HG02763 (cell line): ENCODE measurements around the gene ATG101.

Experiments used
- ATAC-seq: cut with Tn5 transposase; IDR thresholded peaks from one replicate; pipeline ENCODE4 v1.9.1; 2021; ENCODE audit warnings: mild to moderate bottlenecking, moderate library complexity; ENCODE audit not compliant: unreplicated experiment

Gene ATG101

DNA sequence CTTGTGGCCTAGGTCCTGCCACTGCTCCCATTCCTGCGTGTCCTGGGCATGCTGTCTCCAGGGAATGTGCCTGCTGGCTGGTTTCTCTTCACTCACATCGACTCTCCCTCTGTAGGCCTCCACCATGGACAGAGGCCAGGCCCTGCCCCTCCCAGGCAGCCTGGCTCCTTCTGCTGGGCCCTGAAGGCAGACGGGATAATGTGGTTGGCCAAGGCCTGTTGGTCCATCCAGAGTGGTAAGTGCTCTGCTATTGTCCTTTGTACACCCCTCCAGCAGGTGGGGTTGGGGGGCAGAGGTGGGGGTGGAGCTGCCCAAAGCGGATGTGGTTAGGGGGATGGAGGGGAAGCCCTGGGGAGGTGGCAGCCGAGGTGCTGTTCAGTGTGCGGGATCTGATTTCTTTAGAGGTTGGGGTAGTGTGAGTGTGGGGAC, 28.1 kb upstream of the ATG101 start:
- no peak for ATAC-seq

DNA sequence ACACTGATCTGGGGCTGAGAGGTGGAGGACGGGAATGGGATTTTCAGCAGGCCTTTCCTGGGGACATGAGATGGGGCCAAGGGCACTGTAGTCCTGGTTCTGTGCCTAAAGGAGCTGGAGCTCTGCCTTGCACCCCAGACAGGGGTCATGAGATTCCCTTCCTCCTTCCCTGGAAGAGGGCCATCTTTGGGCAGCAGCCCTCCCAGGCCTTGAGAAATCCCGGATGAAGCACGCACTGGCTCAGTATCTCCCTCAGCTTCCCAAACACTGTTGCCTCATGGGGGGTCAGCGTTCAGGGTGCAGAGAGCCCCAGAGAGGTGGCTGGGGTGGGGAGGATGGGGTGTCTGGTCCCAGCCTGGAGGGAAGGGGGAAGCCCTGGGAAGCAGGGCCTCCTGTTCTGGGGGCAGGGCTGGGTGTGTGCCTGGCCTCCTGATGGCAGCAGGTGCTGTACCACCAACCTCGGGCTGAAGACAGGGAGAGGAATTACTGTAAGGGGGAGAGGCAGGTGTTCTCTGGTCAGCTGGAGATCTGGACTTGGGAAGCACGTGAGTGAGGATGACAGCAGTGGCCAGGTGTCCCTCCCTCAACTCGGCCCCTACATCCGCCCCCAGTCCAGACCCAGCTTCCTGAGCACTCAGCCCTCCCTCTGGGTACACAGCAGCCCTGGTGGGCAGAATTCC, 26.9 kb upstream of the ATG101 start:
- ATAC-seq = no peak

DNA sequence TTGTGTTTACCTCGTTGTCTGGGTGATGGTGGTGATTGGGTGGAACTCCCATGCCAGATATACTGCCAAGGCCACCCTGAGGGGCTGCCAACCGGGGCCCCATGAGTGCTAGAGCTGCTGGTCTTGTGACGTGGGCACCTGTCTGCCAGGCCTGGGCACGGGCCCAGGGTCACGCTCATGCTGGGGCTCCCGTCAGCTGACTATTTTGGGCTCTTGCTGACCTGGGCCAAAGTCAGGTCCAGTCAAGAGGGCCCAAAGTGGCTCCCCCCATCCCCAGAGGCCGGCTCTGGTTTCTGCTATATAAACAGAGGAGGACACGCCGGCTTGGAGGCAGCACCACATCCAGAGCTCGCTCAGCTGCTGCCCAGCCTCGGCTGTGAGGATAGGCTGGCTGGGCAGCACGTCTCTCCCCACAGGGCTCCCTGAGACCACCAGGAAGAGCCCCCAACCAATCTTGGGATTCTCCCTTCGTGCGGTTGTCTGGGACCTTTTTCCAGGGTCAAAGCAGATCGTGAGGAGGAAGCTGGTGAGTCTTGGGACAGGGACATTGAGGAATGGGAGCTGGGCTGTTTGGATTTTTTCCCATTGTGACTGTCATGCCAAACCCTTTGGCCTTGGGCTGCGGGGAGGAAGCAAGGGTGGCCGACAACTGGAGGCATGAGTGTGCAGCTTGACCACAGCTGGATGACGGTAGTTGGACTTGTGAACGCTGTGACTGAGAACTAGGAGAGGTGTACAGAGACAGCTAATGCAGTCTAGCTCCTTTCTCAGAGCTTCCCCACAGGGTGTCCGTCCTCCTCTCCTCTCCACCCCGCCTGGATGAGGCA, 26.2 kb upstream of the ATG101 start:
- ATAC-seq = no peak

DNA sequence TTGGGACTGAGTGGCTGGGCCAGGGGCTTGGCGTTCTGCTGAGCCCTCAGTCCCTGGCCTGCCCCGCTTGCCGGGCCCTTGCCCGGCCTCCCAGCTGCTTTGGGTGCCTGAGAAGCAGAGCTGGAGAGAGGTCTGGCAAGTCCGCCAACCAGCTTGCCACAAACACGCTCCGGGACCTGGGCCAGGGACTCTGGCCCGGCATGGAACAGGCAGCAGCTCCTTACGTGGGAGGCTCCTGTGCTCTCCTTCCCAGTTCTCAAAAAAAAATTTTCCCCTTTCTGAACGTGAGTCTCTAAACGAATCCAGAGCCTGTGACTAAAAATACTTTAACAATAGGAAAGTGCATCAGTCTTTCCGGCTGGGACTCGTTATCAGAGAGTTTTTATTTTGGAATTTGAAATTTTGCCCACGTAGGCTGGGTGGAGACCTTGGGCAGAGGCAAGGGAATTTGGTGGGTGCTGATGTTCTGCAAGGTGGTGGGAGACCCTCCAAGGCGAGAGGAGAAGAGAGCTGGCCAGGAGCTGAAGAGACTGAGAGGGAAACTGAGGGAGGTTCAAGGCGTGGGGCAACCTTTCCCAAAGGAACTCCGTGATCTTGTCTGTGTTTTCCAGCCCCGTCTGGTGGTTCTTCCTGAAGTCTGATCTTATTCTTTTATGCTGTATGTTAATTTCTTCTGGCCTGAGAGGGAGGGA, 25.3 kb upstream of the ATG101 start:
- ATAC-seq = no peak

DNA sequence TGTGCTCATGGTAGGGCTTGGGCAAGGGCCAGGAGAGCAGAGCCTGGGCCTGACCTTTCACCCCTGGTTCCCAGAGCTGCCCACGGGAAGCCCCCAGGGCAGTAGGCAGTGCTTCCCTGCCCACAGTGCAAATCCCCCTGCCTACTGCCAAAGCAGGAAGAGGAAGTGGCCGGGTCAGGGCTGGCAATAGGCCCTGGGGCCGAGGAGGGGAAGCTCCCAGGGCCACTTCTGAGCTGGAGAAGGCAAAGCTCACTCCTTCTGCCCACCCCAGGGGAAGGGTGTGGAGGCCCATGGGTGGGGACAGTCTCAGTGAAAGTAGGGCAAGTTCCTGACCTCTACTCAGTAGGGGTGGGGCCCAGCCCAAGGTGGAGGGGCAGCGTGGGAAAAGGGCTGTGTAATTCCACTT, 24.0 kb upstream of the ATG101 start:
- ATAC-seq = no peak

DNA sequence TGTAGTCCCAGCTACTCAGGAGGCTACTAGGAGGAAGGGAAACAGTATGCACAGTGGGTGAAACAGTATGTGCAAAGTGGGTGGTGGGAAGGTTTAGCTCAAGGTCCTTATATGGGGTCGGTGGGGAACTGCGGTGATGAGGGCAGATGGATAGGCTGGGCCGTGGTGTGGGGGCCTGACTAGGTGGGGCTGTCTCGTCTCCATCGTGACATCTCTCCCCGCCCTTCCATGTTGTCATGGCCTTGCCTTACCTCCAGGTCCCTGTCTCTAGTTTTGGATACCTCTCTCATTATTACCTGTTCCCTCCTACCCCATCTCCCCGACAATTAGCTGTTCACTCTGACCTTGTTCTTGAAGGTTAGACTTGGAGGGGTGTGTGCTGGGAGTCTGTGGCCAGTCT, 22.9 kb upstream of the ATG101 start:
- no peak for ATAC-seq

DNA sequence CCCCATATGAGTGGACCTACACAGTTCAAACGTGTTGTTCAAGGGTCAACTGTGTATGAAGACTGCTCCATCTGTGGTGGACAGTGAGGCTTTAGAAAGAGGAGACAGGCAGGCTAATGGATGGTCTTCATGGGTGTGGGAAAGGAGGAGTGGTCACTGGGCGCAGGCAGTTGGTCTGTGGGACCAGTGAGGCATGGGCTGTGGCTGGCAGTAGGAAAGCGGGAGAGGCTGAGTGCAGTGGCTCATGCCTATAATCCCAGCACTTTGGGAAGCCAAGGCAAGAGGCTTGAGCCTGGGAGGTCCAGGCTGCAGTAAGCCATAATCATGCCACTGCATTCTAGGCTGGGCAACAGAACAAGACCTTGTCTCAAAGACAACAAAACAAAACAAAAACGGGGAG, 20.5 kb upstream of the ATG101 start:
- no peak for ATAC-seq

DNA sequence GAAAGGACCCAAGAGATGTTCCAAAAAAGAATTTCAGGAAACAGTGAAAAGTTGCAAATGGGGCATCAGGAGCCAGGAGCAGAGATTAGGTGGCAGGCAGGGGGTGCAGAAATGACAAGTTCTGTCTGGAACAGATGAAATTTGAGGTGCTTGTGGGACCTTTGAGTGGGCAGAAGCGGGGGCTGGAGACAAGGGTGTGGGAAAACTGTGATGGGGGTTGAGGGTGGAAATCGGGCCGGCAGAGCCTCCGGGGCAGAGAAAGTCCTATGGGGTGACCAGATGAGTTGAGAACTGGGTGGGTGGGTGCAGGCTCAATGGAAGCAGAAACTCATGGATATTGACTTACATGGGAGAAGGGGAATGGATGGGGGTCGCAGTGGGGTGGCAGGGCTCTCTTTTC, 20.1 kb upstream of the ATG101 start:
- ATAC-seq = no peak

DNA sequence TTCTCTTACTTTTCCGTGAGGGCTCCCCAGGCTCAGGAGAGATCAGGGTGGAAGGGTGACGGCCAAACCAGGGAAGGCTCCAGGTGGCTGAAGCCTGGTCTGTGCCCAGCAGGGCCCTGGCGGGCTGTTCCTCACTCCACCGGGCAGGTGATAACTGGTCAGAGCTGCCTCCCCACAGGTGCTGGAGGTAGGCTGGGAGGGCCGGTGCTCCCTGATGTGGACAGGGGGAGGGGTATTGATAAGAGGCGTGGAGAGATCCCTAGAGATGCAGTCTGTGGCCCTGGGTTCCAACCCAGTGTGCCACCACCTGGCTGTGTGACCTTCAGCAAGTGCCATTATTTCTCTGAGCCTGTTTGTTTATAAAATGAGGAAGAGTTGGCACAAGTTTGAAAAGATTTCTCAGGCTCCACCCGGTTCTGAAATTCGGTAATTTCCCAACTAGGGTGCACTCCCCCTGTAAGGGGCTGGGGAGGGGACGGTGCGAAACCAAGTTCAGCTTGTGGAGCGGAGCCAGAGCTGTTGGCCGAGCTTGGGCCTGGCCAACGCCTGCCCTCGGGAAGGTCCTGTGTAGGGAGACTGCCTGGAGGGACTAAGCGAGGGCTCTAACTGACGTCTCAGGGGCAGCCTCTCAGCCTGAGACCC, 19.5 kb upstream of the ATG101 start:
- no peak for ATAC-seq

DNA sequence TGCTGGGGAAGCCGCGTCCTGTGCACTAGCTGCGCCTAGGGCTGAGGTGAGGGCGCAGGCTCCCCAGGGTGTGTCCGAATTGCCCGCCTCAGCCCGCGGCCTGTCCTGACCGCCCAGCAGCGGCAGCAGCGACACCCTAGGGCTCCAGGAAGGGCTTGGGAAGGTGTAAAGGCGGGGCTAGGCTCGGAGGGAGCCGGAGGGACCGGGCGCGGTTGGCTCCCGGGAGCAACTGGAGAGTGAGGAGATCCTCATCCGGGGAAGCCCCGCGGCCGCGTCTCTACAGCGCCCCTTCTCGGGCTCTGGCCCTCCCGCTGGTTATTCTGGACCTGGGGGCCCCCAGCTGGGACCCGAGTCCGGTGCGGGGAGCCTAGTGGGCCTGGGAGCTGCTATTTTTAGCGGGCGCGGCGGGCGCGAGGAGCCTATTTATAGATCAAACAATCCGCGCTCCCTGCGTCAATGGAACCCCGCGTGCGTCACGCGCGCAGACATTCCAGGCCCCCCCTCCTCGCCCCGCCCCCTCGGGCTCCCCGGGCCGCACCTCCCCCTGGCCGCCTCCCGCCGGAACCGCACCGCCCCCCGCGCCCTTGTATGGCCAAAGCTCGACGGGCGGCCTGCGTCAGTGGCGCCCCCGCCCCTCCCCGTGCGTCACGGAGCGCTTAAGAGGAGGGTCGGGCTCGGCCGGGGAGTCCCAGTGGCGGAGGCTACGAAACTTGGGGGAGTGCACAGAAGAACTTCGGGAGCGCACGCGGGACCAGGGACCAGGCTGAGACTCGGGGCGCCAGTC, 18.8 kb upstream of the ATG101 start, which contains the start of gene NR4A1:
TSS of gene NR4A1 (plus strand) at position 685 of the 784 bp plus-strand sequence. CDS start 2,887 bp downstream, outside the sequence.
- peak; percentile 77 for ATAC-seq

DNA sequence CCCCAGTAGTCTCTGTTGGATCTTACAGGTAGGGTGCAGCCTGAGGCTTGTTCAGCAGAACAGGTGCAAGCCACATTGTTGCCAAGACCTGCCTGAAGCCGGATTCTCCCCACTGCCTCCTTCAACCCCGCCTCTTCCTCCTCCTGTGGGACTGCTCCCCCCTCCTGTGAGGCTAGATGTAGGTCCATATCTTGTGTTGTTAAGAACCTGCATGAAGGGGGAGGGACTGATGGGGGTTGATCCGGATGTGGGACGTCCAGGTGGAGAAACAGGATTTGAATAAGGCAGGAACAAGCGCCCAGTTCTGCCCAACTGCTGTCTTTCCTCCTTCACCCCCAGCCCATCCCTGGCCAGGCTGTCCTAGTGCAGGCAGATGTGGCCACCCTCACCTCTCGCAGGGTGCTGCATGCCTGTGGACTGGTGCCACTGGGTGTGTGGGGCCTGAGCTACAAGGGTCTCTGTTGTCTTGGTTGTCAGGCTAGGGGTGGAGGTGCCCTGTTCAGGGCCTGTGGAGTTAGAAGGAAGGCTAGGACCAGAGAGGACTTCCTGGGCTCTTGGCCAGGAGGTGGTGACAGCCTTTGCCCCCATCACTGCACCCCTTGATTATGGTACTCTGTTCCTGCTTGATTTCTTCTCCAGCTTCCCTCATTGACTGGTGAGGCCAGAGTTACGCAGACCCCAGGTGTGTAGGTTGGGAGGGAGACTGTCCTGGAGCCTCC, 17.2 kb upstream of the ATG101 start:
- ATAC-seq = no peak

DNA sequence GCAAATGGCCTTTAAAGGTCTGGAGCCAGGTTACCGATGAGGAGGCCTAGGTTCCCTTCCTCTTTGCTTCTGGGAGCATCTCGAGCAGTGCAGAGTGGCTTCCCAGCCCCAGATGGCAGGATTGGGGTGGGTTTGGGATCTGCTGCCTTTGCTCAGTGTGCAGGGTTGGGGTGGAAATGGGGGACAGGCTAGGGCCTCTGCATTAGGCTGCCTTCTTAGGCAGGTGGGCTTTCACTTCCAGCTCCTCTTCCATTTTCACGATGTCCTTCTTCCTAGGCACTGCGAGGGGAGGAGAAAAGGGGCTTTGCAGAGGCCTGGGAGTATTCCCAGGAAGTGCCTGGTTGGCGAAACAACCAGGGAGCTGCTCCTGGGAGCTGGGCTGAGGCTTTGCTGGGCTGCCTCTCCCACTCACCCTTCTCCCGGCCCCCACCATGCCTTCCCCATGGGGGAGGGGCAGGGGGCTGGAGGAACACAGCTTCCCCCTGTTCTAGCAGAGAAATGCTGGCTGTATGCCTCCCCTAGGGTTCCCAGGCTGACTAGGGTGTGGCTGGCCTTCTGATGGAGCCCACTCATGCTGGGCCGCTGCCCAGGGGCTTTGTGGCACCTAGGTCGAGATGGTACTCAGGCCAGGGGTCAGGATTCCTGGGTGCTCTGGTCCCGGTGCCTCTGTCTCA, 16.1 kb upstream of the ATG101 start:
- ATAC-seq = no peak

DNA sequence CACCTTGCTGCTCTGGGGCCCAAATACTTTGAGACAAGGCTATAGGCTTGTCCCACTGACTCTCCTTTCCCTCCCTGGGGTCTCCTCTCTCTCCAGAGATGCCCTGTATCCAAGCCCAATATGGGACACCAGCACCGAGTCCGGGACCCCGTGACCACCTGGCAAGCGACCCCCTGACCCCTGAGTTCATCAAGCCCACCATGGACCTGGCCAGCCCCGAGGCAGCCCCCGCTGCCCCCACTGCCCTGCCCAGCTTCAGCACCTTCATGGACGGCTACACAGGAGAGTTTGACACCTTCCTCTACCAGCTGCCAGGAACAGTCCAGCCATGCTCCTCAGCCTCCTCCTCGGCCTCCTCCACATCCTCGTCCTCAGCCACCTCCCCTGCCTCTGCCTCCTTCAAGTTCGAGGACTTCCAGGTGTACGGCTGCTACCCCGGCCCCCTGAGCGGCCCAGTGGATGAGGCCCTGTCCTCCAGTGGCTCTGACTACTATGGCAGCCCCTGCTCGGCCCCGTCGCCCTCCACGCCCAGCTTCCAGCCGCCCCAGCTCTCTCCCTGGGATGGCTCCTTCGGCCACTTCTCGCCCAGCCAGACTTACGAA, 15.4 kb upstream of the ATG101 start:
- ATAC-seq = no peak

DNA sequence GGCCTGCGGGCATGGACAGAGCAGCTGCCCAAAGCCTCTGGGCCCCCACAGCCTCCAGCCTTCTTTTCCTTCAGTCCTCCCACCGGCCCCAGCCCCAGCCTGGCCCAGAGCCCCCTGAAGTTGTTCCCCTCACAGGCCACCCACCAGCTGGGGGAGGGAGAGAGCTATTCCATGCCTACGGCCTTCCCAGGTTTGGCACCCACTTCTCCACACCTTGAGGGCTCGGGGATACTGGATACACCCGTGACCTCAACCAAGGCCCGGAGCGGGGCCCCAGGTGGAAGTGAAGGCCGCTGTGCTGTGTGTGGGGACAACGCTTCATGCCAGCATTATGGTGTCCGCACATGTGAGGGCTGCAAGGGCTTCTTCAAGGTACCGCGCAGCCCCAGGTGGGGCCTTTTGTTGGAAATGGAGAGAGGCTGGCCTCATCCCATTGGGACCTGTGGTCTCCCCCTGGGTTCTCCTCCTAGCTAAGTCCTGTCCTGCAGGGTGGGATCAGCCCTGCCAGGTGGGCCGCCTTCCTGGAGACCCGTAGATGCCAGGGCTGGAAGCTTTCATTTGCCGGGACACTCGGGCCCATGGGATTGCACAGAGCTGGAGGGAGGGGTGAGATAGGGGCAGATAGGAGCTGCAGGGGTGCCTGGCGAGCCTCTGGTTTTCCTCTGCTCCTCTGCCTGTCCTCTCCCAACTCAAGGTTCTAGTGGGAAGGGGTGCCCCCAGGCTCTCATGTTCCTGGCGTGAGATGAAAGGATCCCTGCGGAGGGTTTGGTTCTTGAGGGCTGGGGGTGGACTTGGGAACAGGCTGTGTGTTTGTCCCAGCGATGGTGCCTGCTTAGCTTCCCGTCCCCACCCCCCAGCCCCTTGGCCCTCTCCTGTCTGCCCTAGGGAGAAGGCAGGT, 14.7 kb upstream of the ATG101 start:
- ATAC-seq = no peak

DNA sequence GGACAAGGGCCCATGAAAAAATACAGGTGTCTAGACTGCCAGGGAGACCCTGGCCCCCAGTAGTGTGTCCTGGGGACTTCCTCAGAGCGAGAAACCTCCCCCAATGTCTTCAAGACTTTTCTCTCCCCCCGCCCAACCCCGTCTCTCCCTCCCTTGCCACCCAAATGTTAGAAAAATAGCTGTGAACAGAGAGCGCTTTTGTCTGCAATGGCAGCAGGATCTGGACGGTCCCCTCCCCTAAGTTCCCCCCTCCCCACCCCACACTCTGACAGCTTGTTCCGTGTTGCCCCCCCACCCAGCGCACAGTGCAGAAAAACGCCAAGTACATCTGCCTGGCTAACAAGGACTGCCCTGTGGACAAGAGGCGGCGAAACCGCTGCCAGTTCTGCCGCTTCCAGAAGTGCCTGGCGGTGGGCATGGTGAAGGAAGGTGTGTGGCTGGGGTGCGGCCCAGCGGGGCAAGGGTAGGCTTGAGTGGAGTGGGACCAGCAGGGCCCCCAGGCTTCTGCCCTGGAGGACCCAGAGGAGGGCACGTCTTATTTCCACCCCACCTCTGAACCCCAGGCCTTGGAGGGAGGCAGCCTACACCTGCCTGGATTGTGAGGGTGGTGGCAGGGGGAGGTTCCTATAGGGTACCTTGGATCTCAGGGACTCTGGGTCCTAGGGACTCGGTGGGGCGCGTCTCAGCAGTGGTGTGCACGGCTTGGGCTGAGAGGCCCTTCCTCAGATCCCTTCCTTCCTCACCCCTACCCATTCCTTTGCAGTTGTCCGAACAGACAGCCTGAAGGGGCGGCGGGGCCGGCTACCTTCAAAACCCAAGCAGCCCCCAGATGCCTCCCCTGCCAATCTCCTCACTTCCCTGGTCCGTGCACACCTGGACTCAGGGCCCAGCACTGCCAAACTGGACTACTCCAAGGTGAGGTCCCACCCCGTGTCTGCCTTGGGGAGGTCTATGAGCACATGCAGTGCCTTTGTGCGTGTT, 13.8 kb upstream of the ATG101 start:
- ATAC-seq = no peak

DNA sequence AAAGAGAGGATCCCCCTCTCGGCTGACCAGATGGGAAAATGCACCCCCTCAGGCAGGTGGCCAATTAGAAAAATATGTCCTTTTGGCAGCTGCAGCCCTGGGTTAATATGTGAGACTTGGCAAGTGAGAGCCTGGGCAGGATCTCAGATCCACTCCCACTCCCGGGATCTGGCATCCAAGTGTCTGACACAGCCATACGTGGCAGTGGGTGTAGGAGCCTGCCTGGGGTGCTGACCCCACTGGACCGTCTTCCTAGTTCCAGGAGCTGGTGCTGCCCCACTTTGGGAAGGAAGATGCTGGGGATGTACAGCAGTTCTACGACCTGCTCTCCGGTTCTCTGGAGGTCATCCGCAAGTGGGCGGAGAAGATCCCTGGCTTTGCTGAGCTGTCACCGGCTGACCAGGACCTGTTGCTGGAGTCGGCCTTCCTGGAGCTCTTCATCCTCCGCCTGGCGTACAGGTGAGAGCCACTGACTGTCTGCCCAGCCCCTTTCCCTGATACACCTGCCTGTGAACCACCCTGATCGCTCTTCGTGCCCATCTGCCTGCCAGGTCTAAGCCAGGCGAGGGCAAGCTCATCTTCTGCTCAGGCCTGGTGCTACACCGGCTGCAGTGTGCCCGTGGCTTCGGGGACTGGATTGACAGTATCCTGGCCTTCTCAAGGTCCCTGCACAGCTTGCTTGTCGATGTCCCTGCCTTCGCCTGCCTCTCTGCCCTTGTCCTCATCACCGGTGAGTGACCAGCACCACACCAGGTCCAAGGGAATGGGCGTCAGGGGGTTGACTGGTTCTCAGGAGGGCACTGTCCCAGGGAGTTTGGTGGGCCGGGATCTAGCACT, 12.8 kb upstream of the ATG101 start:
- no peak for ATAC-seq
